ENCODE data around the gene XRCC1. TPM values are rescaled to one million over a fixed set of nuclear protein-coding genes. Genes with fewer than 3 reads are reported as not detected.

Gene XRCC1
- total RNA-seq, 1 donor from 2014 or later = 29.6 TPM

- Mint-ChIP-seq H3K9me3 (no peaks in the 10 kb centered on the region), H3K27me3 (no peaks in the 10 kb centered on the region), H3K27ac (no peak overlapping the region), H3K36me3 (ENCODE audit: low read depth) (peaks cover 34% of the 10 kb centered on the region), H3K4me3 (peak overlapping the region; percentile 93), H3K4me1 (peaks cover 25% of the 10 kb centered on the region)
- intact Hi-C loops (cut with micrococcal nuclease) = loop anchor here (2.0 kb wide), 1 partner anchor 28 kb away; no protein-coding TSS in a partner anchor
- DNase-seq = no peak
These were observed 72.8 kb downstream of the XRCC1 start for GRCh38 chr19:43502419-43502976.

- DNase-seq = no peak
- Mint-ChIP-seq H3K9me3 (no peaks in the 10 kb centered on the region), H3K27ac (no peak overlapping the region), H3K4me1 (peaks cover 25% of the 10 kb centered on the region), H3K36me3 (ENCODE audit: low read depth) (peaks cover 36% of the 10 kb centered on the region), H3K4me3 (no peak overlapping the region), H3K27me3 (no peaks in the 10 kb centered on the region)
- intact Hi-C loops (cut with micrococcal nuclease) = loop anchor here (2.0 kb wide), 1 partner anchor 27 kb away; no protein-coding TSS in a partner anchor
These were observed 73.5 kb downstream of the XRCC1 start for GRCh38 chr19:43501661-43502418.

- no peak overlapping the region for H3K27ac Mint-ChIP-seq
- H3K36me3 Mint-ChIP-seq (ENCODE audit: low read depth) = peaks cover 36% of the 10 kb centered on the region
- DNase-seq = no peak
- peaks cover 11% of the 10 kb centered on the region for H3K4me1 Mint-ChIP-seq
- no peaks in the 10 kb centered on the region for H3K9me3 Mint-ChIP-seq
- no peak overlapping the region for H3K4me3 Mint-ChIP-seq
- intact Hi-C loops (cut with micrococcal nuclease) = no loop called here
- H3K27me3 Mint-ChIP-seq = no peaks in the 10 kb centered on the region
These were observed 76.3 kb downstream of the XRCC1 start for GRCh38 chr19:43499042-43499441.

- DNase-seq = no peak
These were observed 77.0 kb downstream of the XRCC1 start for GRCh38 chr19:43498233-43498842.

GRCh38 chr19:43496960-43497359 lies 78.4 kb downstream of the XRCC1 start:
- intact Hi-C loops (cut with micrococcal nuclease) = no loop called here
- no peak overlapping the region for H3K27ac Mint-ChIP-seq
- H3K36me3 Mint-ChIP-seq (ENCODE audit: low read depth) = peaks cover 28% of the 10 kb centered on the region
- H3K4me3 Mint-ChIP-seq = no peak overlapping the region
- H3K4me1 Mint-ChIP-seq = peaks cover 2% of the 10 kb centered on the region
- H3K27me3 Mint-ChIP-seq = no peaks in the 10 kb centered on the region
- no peaks in the 10 kb centered on the region for H3K9me3 Mint-ChIP-seq
- DNase-seq = no peak

More at GRCh38 chr19:43498233-43498842, 77.0 kb downstream of the XRCC1 start:
- Mint-ChIP-seq H3K4me1 (peaks cover 8% of the 10 kb centered on the region), H3K4me3 (no peak overlapping the region), H3K9me3 (no peaks in the 10 kb centered on the region), H3K27me3 (no peaks in the 10 kb centered on the region), H3K36me3 (ENCODE audit: low read depth) (peaks cover 36% of the 10 kb centered on the region), H3K27ac (peak overlapping the region; percentile 31)
- intact Hi-C loops (cut with micrococcal nuclease) = no loop called here

- intact Hi-C loops (cut with micrococcal nuclease) = no loop called here
- peaks cover 24% of the 10 kb centered on the region for H3K36me3 Mint-ChIP-seq (ENCODE audit: low read depth)
- DNase-seq = no peak
- H3K9me3 Mint-ChIP-seq = no peaks in the 10 kb centered on the region
- H3K4me3 Mint-ChIP-seq = no peak overlapping the region
- no peak overlapping the region for H3K27ac Mint-ChIP-seq
- no peaks in the 10 kb centered on the region for H3K4me1 Mint-ChIP-seq
- H3K27me3 Mint-ChIP-seq = no peaks in the 10 kb centered on the region
These were observed 80.2 kb downstream of the XRCC1 start for GRCh38 chr19:43495082-43495481.

Other genes starting within 250 kb of the XRCC1 start
- not detected in 2 replicates for gene CD177, start 221.8 kb downstream of the XRCC1 start, total RNA-seq
- gene TEX101, start 160.6 kb downstream of the XRCC1 start, total RNA-seq = not detected in 2 replicates
- 3.6 and 4.1 TPM in 2 replicates for gene LYPD3, start 109.9 kb downstream of the XRCC1 start, total RNA-seq
- 26.3 and 26.7 TPM in 2 replicates for gene PHLDB3, start 70.8 kb downstream of the XRCC1 start, total RNA-seq
- gene ETHE1, start 48.3 kb downstream of the XRCC1 start, total RNA-seq = 59.3 and 59.7 TPM in 2 replicates
- 1.8 and 2.4 TPM in 2 replicates for gene ZNF575, start 42.3 kb downstream of the XRCC1 start, total RNA-seq
- gene PINLYP, start 274 bp upstream of the XRCC1 start, total RNA-seq = 7.9 and 9.9 TPM in 2 replicates
- gene IRGQ, start 20.6 kb upstream of the XRCC1 start, total RNA-seq = 31.5 and 32.7 TPM in 2 replicates
- 14.4 and 15.3 TPM in 2 replicates for gene ZNF576, start 21.1 kb upstream of the XRCC1 start, total RNA-seq
- gene SRRM5, start 36.6 kb upstream of the XRCC1 start, total RNA-seq = 0.19 and 0.37 TPM in 2 replicates
- 18.1 and 19.4 TPM in 2 replicates for gene ZNF428, start 44.1 kb upstream of the XRCC1 start, total RNA-seq
- 0.28 and 0.44 TPM in 2 replicates for gene CADM4, start 64.3 kb upstream of the XRCC1 start, total RNA-seq
- 13.8 and 14.9 TPM in 2 replicates for gene PLAUR, start 94.6 kb upstream of the XRCC1 start, total RNA-seq
- not detected in 2 replicates for gene IRGC, start 140.5 kb upstream of the XRCC1 start, total RNA-seq
- gene SMG9, start 179.4 kb upstream of the XRCC1 start, total RNA-seq = 83.9 and 86.6 TPM in 2 replicates
- gene KCNN4, start 205.4 kb upstream of the XRCC1 start, total RNA-seq = 165 and 172 TPM in 2 replicates
- 0.26 and 0.42 TPM in 2 replicates for gene LYPD5, start 226.9 kb upstream of the XRCC1 start, total RNA-seq

All from activated CD4-positive, alpha-beta T cell treated with anti-CD3 and anti-CD28 coated beads, Interleukin-2, amount 10 ng/mL, durations not matched to agents 24 days and 14 days (primary cell).